A549 (cell line): ENCODE results near the gene USP17L22. TPM values are rescaled to one million over a fixed set of nuclear protein-coding genes. Genes with fewer than 3 reads are reported as not detected.
"Not testable (repeated sequence)": the region's sequence is repeated elsewhere in the genome, so short reads cannot be mapped to it uniquely, and the experiment has no call there.

Experiments used
- ATAC-seq, 2 experiments: fragments of 200-7000 bp in 1 of 2; fragments of >200 bp in 1 of 2; cut with Nextera tagmentation in 1 of 2; cut with Tn5 transposase in 1 of 2; 3 replicates each; pipeline versions ENCODE4 v1.8.0 to v1.9.1; 2018 to 2020; ENCODE audit warnings: mild to moderate bottlenecking in 1 of 2, moderate library complexity in 1 of 2
- CTCF ChIA-PET: fragments of 300-600 bp; sonication (Branson Sonifier 250); formaldehyde crosslinking; extraction: SDS; loops from one replicate; lab custom pipeline; 2021; ENCODE audit warnings: antibody characterized with exemption, inconsistent platforms; lab: Yijun Ruan, JAX
- POLR2A ChIA-PET: fragments of 350-600 bp; formaldehyde crosslinking; extraction: SDS; loops from one replicate; lab custom pipeline; 2021; ENCODE audit warnings: antibody characterized with exemption, inconsistent platforms; lab: Yijun Ruan, JAX
- DNase-seq, 2 experiments: peaks; one replicate each; pipeline versions ENCODE4 v3.0.0 to v3.0.0-alpha.2; 2011 to 2016; ENCODE audit warnings: low read depth in 1 of 2, low spot score in 1 of 2
- FAIRE-seq: peaks from 2 replicates; lab custom pipeline; 2011; peaks lifted over from hg19 to GRCh38; lab: Jason Lieb, UNC
- H3K27ac ChIP-seq, 2 experiments: fragments of >200 bp; sonication (Bioruptor Twin); formaldehyde crosslinking; 3 replicates each; pipeline ENCODE4 v1.5.1; 2016 to 2017
- H3K4me1 ChIP-seq: fragments of >200 bp; sonication (Bioruptor Twin); formaldehyde crosslinking; 3 replicates; pipeline ENCODE4 v1.6.1; 2016
- H3K4me2 ChIP-seq: fragments of >200 bp; sonication (Bioruptor Twin); formaldehyde crosslinking; 3 replicates; pipeline ENCODE4 v1.6.1; 2016
- H3K4me3 ChIP-seq: fragments of >200 bp; sonication (Bioruptor Twin); formaldehyde crosslinking; 3 replicates; pipeline ENCODE4 v1.5.1; 2016
- H3K9me3 ChIP-seq: fragments of >200 bp; sonication (Bioruptor Twin); formaldehyde crosslinking; 3 replicates; pipeline ENCODE4 v1.6.1; 2016
- WGBS: methylation state at CpG from one replicate; pipeline ENCODE4 v1.1.6; 2017; ENCODE audit errors: missing lambda C conversion rate; 5-methylcytosine and 5-hydroxymethylcytosine counted together
- polyA minus RNA-seq: library from RNA; depleted of rRNA, polyadenylated mRNA; stranded (reverse); fragments of >200 nt; gene quantifications from 2 replicates; pipeline ENCODE4 v1.2.3, GENCODE V29; 2011; rRNA and poly(A)+ RNA removed
- polyA plus RNA-seq, 4 experiments: library from polyadenylated mRNA; depleted of rRNA in 3 of 4; stranded (reverse); fragments of >200 nt; fragmentation: RNase III in 1 of 4; extraction: RNeasy Plus Mini Kit Qiagen cat#74134 plus additional on column Dnase treatment in 1 of 4; gene quantifications; 2 replicates in 3 of 4; 3 replicates in 1 of 4; pipeline ENCODE4 v1.2.3, GENCODE V29; 2011 to 2017

Gene USP17L22, protein sequence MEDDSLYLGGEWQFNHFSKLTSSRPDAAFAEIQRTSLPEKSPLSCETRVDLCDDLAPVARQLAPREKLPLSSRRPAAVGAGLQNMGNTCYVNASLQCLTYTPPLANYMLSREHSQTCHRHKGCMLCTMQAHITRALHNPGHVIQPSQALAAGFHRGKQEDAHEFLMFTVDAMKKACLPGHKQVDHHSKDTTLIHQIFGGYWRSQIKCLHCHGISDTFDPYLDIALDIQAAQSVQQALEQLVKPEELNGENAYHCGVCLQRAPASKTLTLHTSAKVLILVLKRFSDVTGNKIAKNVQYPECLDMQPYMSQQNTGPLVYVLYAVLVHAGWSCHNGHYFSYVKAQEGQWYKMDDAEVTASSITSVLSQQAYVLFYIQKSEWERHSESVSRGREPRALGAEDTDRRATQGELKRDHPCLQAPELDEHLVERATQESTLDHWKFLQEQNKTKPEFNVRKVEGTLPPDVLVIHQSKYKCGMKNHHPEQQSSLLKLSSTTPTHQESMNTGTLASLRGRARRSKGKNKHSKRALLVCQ
- polyA plus RNA-seq (2011; rRNA removed): not detected in 2 replicates
- polyA plus RNA-seq (2012; cell fraction: cytosol; rRNA removed): not detected in 2 replicates
- not detected in 2 replicates for polyA plus RNA-seq (2012; cell fraction: nucleus; rRNA removed)
- polyA plus RNA-seq (2017; fragmentation: RNase III; extraction: RNeasy Plus Mini Kit Qiagen cat#74134 plus additional on column Dnase treatment): not detected in 3 replicates
- not detected in 2 replicates for polyA minus RNA-seq

DNA sequence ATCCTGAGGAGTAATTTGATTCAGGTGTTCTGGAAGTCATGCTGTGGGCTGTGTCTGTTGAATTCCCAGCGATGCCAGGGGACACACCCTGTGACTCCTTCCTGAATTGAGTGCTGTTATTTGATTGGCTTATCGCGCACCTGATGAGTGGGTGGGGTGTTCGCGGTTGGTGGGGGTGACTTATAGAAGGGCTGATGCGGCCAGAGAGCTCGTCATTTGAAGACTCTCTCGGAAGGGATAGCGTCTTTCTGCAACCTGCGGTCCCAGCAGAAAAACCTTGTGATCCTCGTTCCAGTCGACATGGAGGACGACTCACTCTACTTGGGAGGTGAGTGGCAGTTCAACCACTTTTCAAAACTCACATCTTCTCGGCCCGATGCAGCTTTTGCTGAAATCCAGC, at the start of gene USP17L22:
USP17L22 (plus strand) TSS at position 301 of the 400 bp plus-strand sequence; CDS start at position 301, 0 bp downstream.
- POLR2A ChIA-PET, H3K4me2 ChIP-seq, H3K4me1 ChIP-seq, H3K4me3 ChIP-seq, H3K27ac ChIP-seq, CTCF ChIA-PET, H3K9me3 ChIP-seq, FAIRE-seq, ATAC-seq, DNase-seq: not testable (repeated sequence)
- WGBS: no CpG with 5 or more reads among the region's 15 CpGs

DNA sequence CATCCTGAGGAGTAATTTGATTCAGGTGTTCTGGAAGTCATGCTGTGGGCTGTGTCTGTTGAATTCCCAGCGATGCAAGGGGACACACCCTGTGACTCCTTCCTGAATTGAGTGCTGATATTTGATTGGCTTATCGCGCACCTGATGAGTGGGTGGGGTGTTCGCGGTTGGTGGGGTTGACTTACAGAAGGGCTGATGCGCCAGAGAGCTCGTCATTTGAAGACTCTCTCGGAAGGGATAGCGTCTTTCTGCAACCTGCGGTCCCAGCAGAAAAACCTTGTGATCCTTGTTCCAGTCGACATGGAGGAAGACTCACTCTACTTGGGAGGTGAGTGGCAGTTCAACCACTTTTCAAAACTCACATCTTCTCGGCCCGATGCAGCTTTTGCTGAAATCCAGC, 47.6 kb upstream of the USP17L22 start, which contains the start of gene USP17L12:
USP17L12 (plus strand) TSS at position 301 of the 400 bp plus-strand sequence; CDS start at position 301, 0 bp downstream.
- H3K9me3 ChIP-seq, POLR2A ChIA-PET, H3K4me3 ChIP-seq, H3K4me2 ChIP-seq, CTCF ChIA-PET, FAIRE-seq, H3K4me1 ChIP-seq, ATAC-seq, H3K27ac ChIP-seq, DNase-seq: not testable (repeated sequence)
- WGBS: no CpG with 5 or more reads among the region's 13 CpGs

DNA sequence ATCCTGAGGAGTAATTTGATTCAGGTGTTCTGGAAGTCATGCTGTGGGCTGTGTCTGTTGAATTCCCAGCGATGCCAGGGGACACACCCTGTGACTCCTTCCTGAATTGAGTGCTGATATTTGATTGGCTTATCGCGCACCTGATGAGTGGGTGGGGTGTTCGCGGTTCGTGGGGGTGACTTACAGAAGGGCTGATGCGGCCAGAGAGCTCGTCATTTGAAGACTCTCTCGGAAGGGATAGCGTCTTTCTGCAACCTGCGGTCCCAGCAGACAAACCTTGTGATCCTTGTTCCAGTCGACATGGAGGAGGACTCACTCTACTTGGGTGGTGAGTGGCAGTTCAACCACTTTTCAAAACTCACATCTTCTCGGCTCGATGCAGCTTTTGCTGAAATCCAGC, 42.8 kb upstream of the USP17L22 start, which contains the start of gene USP17L13:
USP17L13 (plus strand) TSS at position 301 of the 400 bp plus-strand sequence; CDS start at position 301, 0 bp downstream.
- WGBS: no CpG with 5 or more reads among the region's 14 CpGs
- H3K9me3 ChIP-seq, H3K4me3 ChIP-seq, H3K4me1 ChIP-seq, POLR2A ChIA-PET, FAIRE-seq, H3K27ac ChIP-seq, CTCF ChIA-PET, DNase-seq, H3K4me2 ChIP-seq, ATAC-seq: not testable (repeated sequence)

DNA sequence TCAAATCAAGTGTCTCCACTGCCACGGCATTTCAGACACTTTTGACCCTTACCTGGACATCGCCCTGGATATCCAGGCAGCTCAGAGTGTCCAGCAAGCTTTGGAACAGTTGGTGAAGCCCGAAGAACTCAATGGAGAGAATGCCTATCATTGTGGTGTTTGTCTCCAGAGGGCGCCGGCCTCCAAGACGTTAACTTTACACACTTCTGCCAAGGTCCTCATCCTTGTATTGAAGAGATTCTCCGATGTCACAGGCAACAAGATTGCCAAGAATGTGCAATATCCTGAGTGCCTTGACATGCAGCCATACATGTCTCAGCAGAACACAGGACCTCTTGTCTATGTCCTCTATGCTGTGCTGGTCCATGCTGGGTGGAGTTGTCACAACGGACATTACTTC, 37.2 kb upstream of the USP17L22 start:
- H3K4me1 ChIP-seq, H3K27ac ChIP-seq, CTCF ChIA-PET, ATAC-seq, H3K4me3 ChIP-seq, H3K4me2 ChIP-seq, POLR2A ChIA-PET, H3K9me3 ChIP-seq, FAIRE-seq, DNase-seq: not testable (repeated sequence)
- 48% methylated on average over 5 of the region's 8 CpGs for WGBS

DNA sequence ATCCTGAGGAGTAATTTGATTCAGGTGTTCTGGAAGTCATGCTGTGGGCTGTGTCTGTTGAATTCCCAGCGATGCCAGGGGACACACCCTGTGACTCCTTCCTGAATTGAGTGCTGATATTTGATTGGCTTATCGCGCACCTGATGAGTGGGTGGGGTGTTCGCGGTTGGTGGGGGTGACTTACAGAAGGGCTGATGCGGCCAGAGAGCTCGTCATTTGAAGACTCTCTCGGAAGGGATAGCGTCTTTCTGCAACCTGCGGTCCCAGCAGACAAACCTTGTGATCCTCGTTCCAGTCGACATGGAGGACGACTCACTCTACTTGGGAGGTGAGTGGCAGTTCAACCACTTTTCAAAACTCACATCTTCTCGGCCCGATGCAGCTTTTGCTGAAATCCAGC, 33.3 kb upstream of the USP17L22 start, which contains the start of gene USP17L15:
USP17L15 (plus strand) TSS at position 301 of the 400 bp plus-strand sequence; CDS start at position 301, 0 bp downstream.
- H3K4me1 ChIP-seq, CTCF ChIA-PET, H3K9me3 ChIP-seq, H3K27ac ChIP-seq, H3K4me2 ChIP-seq, FAIRE-seq, H3K4me3 ChIP-seq, POLR2A ChIA-PET, DNase-seq, ATAC-seq: not testable (repeated sequence)
- no CpG with 5 or more reads among the region's 15 CpGs for WGBS

- H3K27ac ChIP-seq, ATAC-seq, DNase-seq, H3K9me3 ChIP-seq, H3K4me3 ChIP-seq, H3K4me1 ChIP-seq, H3K4me2 ChIP-seq, FAIRE-seq, CTCF ChIA-PET, POLR2A ChIA-PET: not testable (repeated sequence)
- WGBS: 0% methylated on average over 1 of the region's 12 CpGs
Observed at GRCh38 chr4:9238461-9238860, 29.0 kb upstream of the USP17L22 start.

- H3K27ac ChIP-seq, POLR2A ChIA-PET, FAIRE-seq, ATAC-seq, DNase-seq, H3K9me3 ChIP-seq, H3K4me3 ChIP-seq, H3K4me1 ChIP-seq, H3K4me2 ChIP-seq, CTCF ChIA-PET: not testable (repeated sequence)
- 49% methylated on average over 13 of the region's 14 CpGs for WGBS
Observed at GRCh38 chr4:9243579-9243978, 23.8 kb upstream of the USP17L22 start, which contains the start of gene USP17L17. Gene USP17L17 (plus strand): TSS chr4:9243879. CDS start chr4:9243879, 0 bp downstream.

DNA sequence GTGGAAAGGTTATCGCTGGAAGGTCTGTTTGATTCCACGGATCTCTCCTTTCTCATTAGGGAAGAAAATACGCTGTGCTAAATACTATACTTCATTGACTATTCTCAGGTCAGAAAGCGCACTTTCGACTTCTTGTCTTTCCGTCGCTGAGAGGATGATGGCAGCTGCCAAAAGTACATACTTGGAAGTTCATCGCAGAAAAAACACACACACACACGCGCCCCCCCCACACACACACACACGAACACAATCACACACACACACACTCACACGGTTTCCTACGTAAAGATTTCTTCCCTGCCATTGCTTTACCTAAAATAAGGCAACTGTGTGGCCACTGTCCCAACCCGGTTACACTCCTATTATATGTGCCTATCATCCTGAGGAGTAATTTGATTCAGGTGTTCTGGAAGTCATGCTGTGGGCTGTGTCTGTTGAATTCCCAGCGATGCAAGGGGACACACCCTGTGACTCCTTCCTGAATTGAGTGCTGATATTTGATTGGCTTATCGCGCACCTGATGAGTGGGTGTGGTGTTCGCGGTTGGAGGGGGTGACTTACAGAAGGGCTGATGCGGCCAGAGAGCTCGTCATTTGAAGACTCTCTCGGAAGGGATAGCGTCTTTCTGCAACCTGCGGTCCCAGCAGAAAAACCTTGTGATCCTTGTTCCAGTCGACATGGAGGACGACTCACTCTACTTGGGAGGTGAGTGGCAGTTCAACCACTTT, 19.3 kb upstream of the USP17L22 start, which contains the start of gene USP17L18:
USP17L18 (plus strand) TSS at position 678 of the 728 bp plus-strand sequence; CDS start at position 678, 0 bp downstream.
- POLR2A ChIA-PET, H3K4me2 ChIP-seq, H3K27ac ChIP-seq, DNase-seq, H3K4me1 ChIP-seq, CTCF ChIA-PET, FAIRE-seq, ATAC-seq, H3K4me3 ChIP-seq, H3K9me3 ChIP-seq: not testable (repeated sequence)
- 44% methylated on average over 15 of the region's 26 CpGs for WGBS

DNA sequence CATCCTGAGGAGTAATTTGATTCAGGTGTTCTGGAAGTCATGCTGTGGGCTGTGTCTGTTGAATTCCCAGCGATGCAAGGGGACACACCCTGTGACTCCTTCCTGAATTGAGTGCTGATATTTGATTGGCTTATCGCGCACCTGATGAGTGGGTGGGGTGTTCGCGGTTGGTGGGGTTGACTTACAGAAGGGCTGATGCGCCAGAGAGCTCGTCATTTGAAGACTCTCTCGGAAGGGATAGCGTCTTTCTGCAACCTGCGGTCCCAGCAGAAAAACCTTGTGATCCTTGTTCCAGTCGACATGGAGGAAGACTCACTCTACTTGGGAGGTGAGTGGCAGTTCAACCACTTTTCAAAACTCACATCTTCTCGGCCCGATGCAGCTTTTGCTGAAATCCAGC, 14.3 kb upstream of the USP17L22 start, which contains the start of gene USP17L19:
USP17L19 (plus strand) TSS at position 301 of the 400 bp plus-strand sequence; CDS start at position 301, 0 bp downstream.
- FAIRE-seq, POLR2A ChIA-PET, H3K4me3 ChIP-seq, H3K9me3 ChIP-seq, H3K4me2 ChIP-seq, DNase-seq, H3K27ac ChIP-seq, CTCF ChIA-PET, ATAC-seq, H3K4me1 ChIP-seq: not testable (repeated sequence)
- no CpG with 5 or more reads among the region's 13 CpGs for WGBS

GRCh38 chr4:9257824-9258223, 9.6 kb upstream of the USP17L22 start, which contains the start of gene USP17L20:
Gene USP17L20 (plus strand): TSS chr4:9258124. CDS start chr4:9258124, 0 bp downstream.
- H3K4me1 ChIP-seq, ATAC-seq, FAIRE-seq, DNase-seq, H3K27ac ChIP-seq, H3K4me3 ChIP-seq, CTCF ChIA-PET, POLR2A ChIA-PET, H3K4me2 ChIP-seq, H3K9me3 ChIP-seq: not testable (repeated sequence)
- no CpG with 5 or more reads among the region's 15 CpGs for WGBS
